CD4-positive, alpha-beta T cell treated with Interleukin-15 for 4 hours (primary cell): ENCODE results near the gene SFTA2.
"Not testable (repeated sequence)": the region's sequence is repeated elsewhere in the genome, so short reads cannot be mapped to it uniquely, and the experiment has no call there.

Experiments used
- DNase-seq: peaks from one replicate; pipeline ENCODE4 v3.0.0-alpha.2; 2020; ENCODE audit warnings: low spot score

SFTA2 gene

GRCh38 chr6:30942338-30943060, 10.5 kb upstream of the SFTA2 start:
- no peak for DNase-seq

GRCh38 chr6:30940361-30940986, 8.5 kb upstream of the SFTA2 start, which contains the start of gene MUCL3:
Gene MUCL3, plus strand, starts transcription at chr6:30940973. Its CDS starts 27 bp downstream, at chr6:30941000.
- DNase-seq = no peak

- DNase-seq = no peak
Observed at GRCh38 chr6:30939473-30939872, 7.5 kb upstream of the SFTA2 start.

- DNase-seq = no peak
Observed at GRCh38 chr6:30938730-30939129, 6.8 kb upstream of the SFTA2 start.

GRCh38 chr6:30937265-30937664, 5.3 kb upstream of the SFTA2 start:
- DNase-seq = no peak

GRCh38 chr6:30935018-30935417, 3.0 kb upstream of the SFTA2 start:
- no peak for DNase-seq

GRCh38 chr6:30932665-30933365, 845 bp upstream of the SFTA2 start:
- no peak for DNase-seq

GRCh38 chr6:30931272-30931671, 698 bp downstream of the SFTA2 start:
- DNase-seq = no peak

- no peak for DNase-seq
Observed at GRCh38 chr6:30930506-30930905, 1.5 kb downstream of the SFTA2 start.

- no peak for DNase-seq
Observed at GRCh38 chr6:30928677-30929076, 3.3 kb downstream of the SFTA2 start.

GRCh38 chr6:30927080-30927479, 4.9 kb downstream of the SFTA2 start:
- not testable (repeated sequence) for DNase-seq

GRCh38 chr6:30926644-30927043, 5.3 kb downstream of the SFTA2 start:
- no peak for DNase-seq

- DNase-seq = not testable (repeated sequence)
Observed at GRCh38 chr6:30924040-30924627, 7.8 kb downstream of the SFTA2 start.

- no peak for DNase-seq
Observed at GRCh38 chr6:30922447-30922852, 9.5 kb downstream of the SFTA2 start.

GRCh38 chr6:30918670-30919069, 13.3 kb downstream of the SFTA2 start:
- DNase-seq = no peak

- no peak for DNase-seq
Observed at GRCh38 chr6:30917487-30917886, 14.5 kb downstream of the SFTA2 start.

GRCh38 chr6:30917041-30917440, 14.9 kb downstream of the SFTA2 start:
- no peak for DNase-seq

GRCh38 chr6:30915591-30915946, 16.4 kb downstream of the SFTA2 start:
- DNase-seq = peak; percentile 27

GRCh38 chr6:30914854-30915590, 16.9 kb downstream of the SFTA2 start:
- DNase-seq = no peak

GRCh38 chr6:30914076-30914853, 17.7 kb downstream of the SFTA2 start, which contains the start of gene VARS2:
Gene VARS2, plus strand, starts transcription at chr6:30914238. Its CDS starts 599 bp downstream, at chr6:30914837.
- peak; percentile 89 for DNase-seq

- no peak for DNase-seq
Observed at GRCh38 chr6:30913721-30914075, 18.3 kb downstream of the SFTA2 start.
